ENCODE data around the gene ST6GALNAC5.

GRCh38 chr1:77068013-77068412, 200.7 kb downstream of the ST6GALNAC5 start:
- no peak for TF ChIP-seq POLR2A (IDR thresholded peaks at IDR 0.05)
- no peak for TF ChIP-seq CTCF (IDR thresholded peaks at IDR 0.05)
